ENCODE measurements around the gene EFCAB6. TPM values are rescaled to one million over a fixed set of nuclear protein-coding genes. Genes with fewer than 3 reads are reported as not detected.

EFCAB6 gene
- total RNA-seq, 1 donor from 2014 or later: 2.1 TPM

- no peak for DNase-seq
Observed at GRCh38 chr22:43529461-43529860, 282.6 kb downstream of the EFCAB6 start.

DNA sequence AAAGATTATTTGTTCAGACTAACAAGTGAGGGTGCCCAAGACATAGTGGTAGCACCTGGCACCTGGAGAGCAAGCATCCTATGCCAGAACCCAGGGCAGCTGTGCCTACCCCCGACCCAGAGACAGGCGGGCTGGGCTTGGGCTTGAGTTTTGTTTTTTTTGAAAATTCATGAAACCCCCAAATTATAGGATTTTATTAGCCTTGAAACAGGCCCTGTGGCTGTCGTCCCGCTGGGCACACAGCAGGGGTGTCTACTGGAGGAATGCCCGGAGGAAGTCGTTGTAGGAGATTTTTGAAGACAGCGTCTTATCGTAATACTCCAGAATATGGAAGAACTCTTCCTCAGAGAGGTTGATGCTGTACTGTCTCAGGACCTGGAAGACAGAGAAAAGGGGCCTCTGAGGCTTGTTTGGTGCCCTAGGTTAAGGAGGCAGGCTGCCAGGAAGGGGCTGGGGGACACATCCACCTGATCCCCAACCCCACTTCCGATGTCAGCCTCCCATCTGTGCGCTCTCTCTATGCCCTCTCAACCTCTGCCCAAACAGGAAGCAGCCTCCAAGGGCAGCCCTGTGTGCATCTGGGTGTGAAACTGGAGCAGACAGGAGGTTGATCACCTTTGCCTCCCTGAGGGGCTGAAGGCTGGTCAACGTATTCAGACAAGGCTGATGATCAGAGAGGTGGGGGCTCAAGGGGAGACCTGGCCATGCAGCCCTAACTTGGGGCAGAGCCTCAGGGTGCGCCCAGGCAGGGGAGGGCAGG lies 283.3 kb downstream of the EFCAB6 start:
- no peak for DNase-seq

- DNase-seq: no peak
Observed at GRCh38 chr22:43526946-43527345, 285.2 kb downstream of the EFCAB6 start.

GRCh38 chr22:43526117-43526655 lies 285.9 kb downstream of the EFCAB6 start:
- DNase-seq: no peak

- DNase-seq: no peak
Observed at GRCh38 chr22:43521716-43522115, 290.4 kb downstream of the EFCAB6 start.

DNA sequence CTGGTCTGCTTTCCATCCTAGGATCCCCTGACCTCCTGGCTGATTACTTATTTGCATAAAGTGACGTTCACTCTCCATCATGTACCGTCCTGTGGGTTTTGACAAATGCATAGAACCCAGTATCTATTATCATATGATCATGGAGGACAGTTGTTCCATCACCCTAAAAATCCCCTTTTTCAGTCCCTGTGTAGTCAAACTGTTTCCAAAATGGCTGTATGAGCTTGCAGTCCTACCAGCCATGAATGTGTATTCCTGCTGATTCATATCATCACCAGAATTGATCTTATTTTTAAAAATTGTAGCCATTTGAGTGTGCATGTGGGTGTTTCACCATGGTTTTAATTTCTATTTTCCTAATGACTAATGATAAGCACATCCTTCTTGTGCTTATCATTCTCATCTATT lies 291.5 kb downstream of the EFCAB6 start:
- DNase-seq: no peak

DNA sequence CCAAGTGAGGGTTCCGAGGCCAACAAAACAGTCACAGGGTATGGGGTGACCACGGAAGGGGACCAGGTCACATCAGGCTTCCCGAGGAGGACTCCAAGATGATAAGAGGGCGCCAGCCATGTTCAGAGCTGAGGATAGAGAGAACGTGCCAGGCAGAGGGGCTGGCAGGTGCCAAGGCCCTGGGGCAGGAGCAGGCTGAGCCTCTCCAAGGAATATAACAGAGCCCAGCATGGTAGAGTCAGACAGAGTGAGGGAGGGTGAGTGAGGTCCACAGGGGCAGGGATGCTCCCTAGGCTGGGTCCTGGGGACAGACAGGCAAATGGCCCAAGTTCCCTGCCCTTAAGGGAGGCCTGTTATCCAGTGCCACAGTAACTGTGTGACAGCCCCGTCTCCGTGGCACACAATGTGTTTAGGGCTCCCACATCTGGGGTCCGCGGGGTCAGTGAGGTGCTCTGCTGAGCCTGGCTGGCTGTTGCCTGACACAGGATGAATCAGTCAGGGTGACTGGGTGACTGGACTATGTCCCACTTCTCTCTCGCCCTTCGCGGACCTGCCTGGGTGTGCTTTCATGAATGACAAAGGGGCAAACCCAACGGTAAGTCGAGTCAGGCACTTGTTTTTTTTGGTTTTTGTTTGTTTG lies 295.0 kb downstream of the EFCAB6 start:
- no peak for DNase-seq

- DNase-seq: no peak
Observed at GRCh38 chr22:43516386-43516785, 295.7 kb downstream of the EFCAB6 start.

- no peak for DNase-seq
Observed at GRCh38 chr22:43515902-43516301, 296.2 kb downstream of the EFCAB6 start.

GRCh38 chr22:43515411-43515810 lies 296.7 kb downstream of the EFCAB6 start:
- DNase-seq: no peak

GRCh38 chr22:43514476-43515157 lies 297.5 kb downstream of the EFCAB6 start:
- DNase-seq: no peak

DNA sequence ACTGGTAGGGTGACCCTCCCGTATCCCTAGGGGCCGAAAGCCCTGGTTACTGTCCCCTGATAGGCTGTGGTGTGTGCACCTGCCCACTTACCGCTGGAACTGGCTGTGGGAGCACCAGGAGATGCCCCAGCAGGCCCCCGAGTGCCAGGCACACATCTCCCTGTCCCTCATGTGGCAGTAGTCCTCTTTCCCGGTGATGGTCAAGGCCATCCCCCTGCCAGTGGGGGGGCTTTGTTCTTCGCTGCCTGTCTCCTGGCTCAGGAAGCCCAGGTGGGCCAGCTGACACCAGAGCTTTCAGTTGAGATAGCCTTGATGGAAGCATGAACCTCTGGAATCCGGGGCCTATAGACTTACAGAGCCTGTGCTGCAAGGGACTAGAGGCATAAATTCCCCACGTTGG lies 299.8 kb downstream of the EFCAB6 start:
- DNase-seq: no peak

- no peak for DNase-seq
Observed at GRCh38 chr22:43511276-43511910, 300.7 kb downstream of the EFCAB6 start.

GRCh38 chr22:43510281-43511070 lies 301.6 kb downstream of the EFCAB6 start:
- DNase-seq: no peak

DNA sequence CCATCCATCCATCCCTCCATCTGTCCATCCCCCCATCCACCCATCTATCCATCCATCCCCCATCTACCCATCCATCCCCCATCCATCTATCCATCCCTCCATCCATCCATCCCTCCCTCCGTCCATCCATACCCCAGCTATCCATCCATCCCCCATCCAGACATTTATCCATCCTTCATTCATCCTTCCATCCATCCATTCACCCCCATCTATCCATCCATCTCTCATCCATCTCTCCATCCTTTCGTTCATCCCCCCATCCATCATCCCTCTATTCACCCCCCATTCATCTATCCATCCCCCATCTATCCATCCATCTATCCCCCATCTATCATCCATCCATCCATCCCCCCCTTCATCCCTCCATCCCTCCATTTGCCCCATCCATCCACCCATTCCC lies 302.8 kb downstream of the EFCAB6 start:
- no peak for DNase-seq

- no peak for DNase-seq
Observed at GRCh38 chr22:43508489-43508888, 303.6 kb downstream of the EFCAB6 start.

GRCh38 chr22:43507235-43507634 lies 304.9 kb downstream of the EFCAB6 start:
- DNase-seq: no peak

DNA sequence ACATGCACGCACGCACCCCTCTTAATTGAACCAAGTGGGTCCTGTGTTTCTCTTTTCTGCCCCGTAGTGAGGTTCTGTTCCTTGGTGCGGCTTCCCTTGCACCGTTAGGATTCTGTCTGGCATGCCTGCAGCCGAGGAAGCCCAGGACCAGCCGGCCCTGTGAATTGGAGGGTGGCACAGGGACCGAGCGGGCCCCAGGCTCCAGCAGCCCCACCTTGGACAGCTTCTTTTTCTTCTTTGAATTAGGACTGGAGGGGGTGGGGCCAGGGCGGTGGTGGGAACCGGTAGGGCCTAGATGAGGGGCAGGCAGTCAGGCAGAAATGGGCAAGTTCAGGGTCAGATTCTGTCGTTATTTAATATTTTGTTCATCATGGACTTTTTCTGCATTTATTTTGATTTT lies 305.6 kb downstream of the EFCAB6 start:
- DNase-seq: no peak

GRCh38 chr22:43505896-43506295 lies 306.2 kb downstream of the EFCAB6 start:
- no peak for DNase-seq

GRCh38 chr22:43505423-43505822 lies 306.7 kb downstream of the EFCAB6 start:
- DNase-seq: no peak

DNA sequence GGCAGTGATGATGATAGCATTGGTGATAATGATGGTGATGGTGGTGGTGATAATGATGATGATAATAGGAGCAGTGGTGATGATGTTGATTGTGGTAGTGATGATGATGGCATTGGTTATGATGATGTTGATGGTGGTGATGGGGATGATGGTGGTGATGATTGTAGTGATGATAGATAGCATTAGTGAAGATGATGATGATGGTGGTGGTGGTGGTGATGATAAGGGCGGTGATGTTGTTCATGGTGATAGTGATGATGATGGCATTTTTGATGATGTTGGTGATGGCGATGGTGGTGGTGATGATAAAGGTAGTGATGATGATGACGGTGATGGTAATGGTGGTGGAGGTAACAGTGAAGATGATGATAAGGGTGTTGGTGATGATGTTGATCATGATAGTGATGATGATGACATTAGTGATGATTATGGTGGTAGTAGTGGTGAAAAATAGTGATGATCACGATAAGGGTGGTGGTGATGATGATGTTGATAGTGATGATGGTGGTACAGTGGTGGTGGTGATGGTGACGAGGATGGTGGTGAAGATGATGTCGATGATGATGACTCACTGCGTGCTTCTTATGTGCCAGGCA lies 307.3 kb downstream of the EFCAB6 start:
- DNase-seq: no peak

Measured in skin of body (tissue), 2 donors.